PFSK-1 (cell line): ENCODE data around the gene MLIP.

Source experiments
- FOXP2 ChIP-seq: optimal IDR thresholded peaks from 2 replicates; pipeline ENCODE3; 2011; ENCODE audit warnings: borderline replicate concordance, control low read depth, inconsistent platforms; ENCODE audit not compliant: insufficient read depth; ENCODE audit errors: extremely low read length, extremely low read depth
- POLR2AphosphoS5 ChIP-seq: IDR thresholded peaks from 2 replicates; pipeline ENCODE4 v1.6.1; 2012; ENCODE audit warnings: low read depth, mild to moderate bottlenecking, control low read depth, low read length, moderate library complexity

DNA sequence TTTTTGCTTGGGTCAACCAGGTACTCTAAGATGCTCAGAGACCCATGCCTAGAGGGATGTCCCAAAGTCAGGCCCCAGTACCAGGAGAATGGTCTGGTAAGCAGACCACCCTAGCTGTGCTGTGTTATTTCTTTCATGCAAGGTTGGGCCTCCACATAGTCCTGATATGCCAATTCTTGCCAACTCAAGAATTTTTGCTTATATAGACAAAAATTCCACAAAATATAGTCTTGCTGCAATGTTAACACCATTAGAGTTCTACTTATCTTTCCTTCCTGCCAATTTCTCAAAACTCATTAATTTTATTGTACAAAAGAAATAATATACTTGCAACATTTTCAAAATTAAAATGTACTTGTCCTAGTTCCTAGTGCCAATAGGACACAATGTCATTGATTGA, 163.1 kb downstream of the MLIP start:
- TF ChIP-seq POLR2AphosphoS5 = no peak
- no peak for TF ChIP-seq FOXP2
